GOT3 (cell line): ENCODE measurements around the gene CRYBG3.

Source experiments
- DNase-seq: peaks from one replicate; lab custom pipeline; 2025; ENCODE audit warnings: mixed read lengths; lab: John Stamatoyannopoulos, UW

Gene CRYBG3

GRCh38 chr3:97974996-97975395 lies 153.2 kb downstream of the CRYBG3 start:
- DNase-seq = no peak

- DNase-seq = no peak
Measured at GRCh38 chr3:97975466-97975865, 153.7 kb downstream of the CRYBG3 start.

- DNase-seq = no peak
Measured at GRCh38 chr3:97979610-97980009, 157.8 kb downstream of the CRYBG3 start.

DNA sequence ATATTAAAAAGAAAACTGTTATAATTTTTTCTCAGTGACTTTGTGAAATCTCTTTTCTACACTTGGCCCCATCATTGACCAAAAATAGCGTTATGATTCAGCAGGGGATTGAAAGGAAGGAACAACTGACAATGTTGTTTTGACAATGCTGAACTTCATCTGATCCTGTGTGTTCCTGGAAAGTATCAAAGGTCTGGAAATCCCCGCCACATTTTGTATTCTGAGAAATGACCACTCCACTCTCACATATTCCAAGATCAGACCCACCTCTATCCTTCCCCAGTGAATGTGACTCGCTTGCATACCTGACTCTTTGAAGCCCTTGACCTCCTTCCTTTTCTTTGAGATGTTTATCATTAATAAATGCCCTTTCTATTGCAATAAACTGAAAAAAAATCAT lies 160.1 kb downstream of the CRYBG3 start:
- no peak for DNase-seq

DNA sequence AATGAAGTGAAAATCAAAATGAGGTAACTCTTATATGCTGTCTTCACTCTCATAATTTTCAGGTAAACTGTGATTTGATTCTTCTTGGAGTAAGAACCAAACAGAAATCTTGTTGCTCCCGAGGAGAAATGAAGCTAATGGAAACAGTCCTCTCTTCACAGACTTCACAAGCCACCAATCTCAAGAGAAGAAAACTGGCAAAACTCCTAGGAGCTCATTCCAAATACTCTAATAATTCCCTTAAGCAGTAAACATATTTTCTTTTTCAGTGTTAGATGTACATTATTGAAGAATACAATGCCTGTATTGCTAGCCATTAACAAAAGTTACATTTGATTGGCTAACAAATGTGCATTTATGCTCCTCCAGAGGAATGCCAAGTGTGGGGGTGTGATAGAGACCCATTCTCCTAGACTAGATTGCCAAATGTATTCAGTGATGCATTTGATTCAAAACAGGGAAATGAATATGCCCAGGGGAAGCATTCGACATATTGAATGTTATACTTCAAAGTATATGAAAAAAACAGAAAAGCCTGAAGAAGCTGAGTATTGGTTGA lies 162.2 kb downstream of the CRYBG3 start:
- no peak for DNase-seq

- DNase-seq = no peak
Measured at GRCh38 chr3:97987306-97987705, 165.5 kb downstream of the CRYBG3 start.

- no peak for DNase-seq
Measured at GRCh38 chr3:97988784-97989568, 167.2 kb downstream of the CRYBG3 start.

DNA sequence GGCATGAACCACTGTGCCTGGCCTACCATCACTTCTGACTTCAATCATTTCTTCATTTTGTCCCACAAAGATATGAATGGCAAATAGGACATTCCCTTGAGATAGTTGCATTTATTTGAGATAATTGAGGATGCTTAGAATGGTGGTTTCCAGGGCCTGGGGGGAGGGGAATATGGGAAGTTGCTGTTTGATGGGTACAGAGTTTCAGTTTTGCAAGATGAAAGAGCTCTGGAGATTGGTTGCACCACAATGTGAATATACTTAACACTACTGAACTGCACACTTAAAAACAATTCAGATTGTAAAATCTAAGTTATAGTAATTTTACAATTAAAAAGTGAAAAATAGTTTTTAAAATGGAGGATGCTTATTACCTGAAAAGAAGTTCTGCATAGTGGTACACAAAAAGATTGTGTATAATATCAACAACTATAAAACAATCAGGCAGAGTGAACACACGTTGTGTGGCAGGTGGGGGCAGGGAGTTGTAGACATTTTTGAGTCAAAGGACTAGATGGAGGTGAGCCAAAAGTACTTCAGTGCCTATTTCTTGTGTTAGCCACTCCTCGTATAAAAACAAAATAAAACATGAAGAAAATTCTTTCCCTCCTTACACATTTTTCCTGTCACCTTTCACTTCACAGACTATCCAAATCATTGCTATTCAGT lies 168.9 kb downstream of the CRYBG3 start:
- DNase-seq = no peak

DNA sequence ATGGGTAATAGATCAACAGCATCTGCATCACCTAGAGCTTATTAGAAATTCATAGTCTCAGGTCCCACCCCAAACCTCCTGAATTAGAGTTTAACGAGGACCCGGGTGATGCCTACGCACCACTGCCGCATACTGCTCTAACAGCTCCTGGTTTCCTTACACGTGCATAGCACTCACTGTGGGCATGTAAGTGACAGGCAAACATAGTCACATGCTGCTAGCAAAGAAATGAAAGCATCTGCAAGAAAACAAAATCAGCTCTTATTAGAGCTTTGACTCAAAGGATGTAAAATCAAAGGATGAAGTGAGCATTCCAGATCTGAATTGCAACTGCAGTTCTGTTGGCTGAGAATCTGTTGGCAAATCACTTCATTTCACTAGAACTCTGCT lies 169.5 kb downstream of the CRYBG3 start:
- no peak for DNase-seq

- DNase-seq = no peak
Measured at GRCh38 chr3:97992547-97993173, 170.8 kb downstream of the CRYBG3 start.

GRCh38 chr3:97993526-97993925 lies 171.7 kb downstream of the CRYBG3 start:
- no peak for DNase-seq

- no peak for DNase-seq
Measured at GRCh38 chr3:97994328-97994945, 172.6 kb downstream of the CRYBG3 start.
